ENCODE measurements around the gene GNAZ.

DNA sequence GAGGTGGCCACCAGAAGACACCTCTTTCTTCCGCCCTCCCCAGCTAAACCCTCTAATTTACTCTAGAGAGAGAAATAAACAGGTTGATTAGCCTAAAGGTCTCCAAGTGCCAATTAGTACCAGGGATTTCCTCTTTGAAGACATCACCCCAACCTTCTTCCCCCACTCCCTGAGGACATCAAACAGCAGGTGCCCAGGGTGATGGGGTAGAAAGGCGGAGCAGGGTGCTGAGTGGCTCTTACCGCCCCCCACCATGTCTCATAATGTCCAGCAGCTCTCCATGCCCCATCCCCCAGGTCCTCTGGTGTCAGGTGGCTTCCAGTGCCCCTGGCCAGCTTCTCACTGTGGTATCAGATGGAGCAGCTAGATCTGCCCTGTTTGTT, 5.3 kb upstream of the GNAZ start:
- TF ChIP-seq, protein P1, sequence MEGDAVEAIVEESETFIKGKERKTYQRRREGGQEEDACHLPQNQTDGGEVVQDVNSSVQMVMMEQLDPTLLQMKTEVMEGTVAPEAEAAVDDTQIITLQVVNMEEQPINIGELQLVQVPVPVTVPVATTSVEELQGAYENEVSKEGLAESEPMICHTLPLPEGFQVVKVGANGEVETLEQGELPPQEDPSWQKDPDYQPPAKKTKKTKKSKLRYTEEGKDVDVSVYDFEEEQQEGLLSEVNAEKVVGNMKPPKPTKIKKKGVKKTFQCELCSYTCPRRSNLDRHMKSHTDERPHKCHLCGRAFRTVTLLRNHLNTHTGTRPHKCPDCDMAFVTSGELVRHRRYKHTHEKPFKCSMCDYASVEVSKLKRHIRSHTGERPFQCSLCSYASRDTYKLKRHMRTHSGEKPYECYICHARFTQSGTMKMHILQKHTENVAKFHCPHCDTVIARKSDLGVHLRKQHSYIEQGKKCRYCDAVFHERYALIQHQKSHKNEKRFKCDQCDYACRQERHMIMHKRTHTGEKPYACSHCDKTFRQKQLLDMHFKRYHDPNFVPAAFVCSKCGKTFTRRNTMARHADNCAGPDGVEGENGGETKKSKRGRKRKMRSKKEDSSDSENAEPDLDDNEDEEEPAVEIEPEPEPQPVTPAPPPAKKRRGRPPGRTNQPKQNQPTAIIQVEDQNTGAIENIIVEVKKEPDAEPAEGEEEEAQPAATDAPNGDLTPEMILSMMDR (conservative IDR thresholded peaks at IDR 0.05), result no peak
- no peak for TF ChIP-seq EZH2 (IDR thresholded peaks at IDR 0.05; ENCODE audit: low read depth)
